ENCODE data around the gene SOWAHD.
"Not testable (repeated sequence)": the region's sequence is repeated elsewhere in the genome, so short reads cannot be mapped to it uniquely, and the experiment has no call there.

SOWAHD gene

DNA sequence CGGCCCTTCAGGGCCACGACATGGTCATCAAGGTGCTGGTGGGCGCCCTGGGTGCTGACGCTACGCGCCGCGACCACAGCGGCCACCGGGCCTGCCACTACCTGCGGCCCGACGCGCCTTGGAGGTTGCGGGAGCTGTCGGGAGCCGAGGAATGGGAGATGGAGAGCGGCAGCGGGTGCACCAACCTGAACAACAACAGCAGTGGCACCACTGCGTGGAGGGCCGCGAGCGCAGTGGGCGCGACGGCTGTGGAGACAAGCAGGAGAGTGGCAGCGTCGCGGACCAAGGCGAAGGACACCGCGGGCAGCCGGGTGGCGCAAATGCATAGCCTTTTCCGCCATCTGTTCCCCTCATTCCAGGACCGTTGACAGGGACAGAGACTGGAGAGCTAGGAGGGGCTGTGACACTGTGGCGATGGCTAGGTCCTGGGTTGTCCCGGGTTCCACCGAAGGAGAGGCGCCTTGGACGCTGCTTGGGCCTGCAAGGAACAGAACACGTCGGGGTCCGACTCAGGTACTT, 919 bp downstream of the SOWAHD start:
- no peak for DNase-seq

DNA sequence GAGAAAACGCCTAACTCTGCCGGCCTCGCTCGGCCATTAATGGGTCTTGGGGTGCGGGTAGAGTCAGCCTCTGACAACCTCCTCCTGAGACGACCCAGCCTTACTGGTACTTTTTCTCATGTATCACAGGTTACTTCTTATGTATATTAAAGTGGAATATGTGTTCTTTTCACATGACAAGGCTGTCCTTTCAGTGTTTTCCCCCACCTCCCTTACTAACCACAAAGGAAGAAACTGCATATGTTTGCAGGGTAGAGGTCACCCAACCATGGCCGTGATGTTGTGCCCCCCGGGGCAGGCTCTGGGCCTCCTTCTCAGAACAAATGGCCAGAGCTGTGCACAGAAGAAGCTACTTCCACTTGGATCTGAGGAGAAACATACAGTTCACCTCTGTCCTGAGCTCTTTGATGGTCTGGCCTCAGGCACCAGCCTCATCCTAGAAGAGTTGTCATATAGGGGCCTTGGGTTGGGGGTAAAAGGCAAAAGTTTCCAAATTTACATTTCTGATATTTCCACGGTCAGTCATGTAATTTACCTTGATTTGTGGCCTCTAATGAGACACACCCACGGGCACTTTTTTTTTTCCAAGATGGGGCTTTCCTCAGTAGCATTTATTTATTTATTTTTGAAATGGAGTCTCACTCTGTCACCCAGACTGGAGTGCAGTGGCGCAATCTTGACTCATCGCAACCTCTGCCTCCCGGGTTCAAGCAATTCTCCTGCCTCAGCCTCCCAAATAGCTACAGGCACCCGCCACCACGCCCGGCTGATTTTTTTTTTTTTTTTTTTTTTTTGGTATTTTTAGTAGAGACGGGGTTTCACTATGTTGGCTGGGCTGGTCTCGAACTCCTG, 1.9 kb downstream of the SOWAHD start:
- DNase-seq = peak; percentile 52

DNA sequence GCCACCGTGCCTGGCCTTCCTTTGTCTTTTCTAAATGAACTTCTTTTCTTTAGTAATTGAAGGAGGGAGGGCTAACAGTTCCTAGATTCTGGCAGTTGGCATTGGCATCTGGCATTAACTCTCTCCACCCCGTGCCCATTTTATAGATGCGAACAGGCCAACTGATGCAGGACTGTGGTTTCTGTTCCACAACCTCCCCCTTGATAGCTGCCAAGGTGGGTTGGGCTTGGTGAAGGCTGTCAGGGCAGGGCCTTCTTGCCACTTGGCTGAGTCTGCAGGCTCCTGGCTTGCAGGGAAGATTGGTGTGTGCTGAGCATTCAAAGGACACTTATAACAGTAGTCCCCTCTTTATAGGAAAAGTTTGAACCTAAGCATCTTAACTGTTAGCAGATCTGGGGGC, 4.3 kb downstream of the SOWAHD start:
- DNase-seq = no peak

DNA sequence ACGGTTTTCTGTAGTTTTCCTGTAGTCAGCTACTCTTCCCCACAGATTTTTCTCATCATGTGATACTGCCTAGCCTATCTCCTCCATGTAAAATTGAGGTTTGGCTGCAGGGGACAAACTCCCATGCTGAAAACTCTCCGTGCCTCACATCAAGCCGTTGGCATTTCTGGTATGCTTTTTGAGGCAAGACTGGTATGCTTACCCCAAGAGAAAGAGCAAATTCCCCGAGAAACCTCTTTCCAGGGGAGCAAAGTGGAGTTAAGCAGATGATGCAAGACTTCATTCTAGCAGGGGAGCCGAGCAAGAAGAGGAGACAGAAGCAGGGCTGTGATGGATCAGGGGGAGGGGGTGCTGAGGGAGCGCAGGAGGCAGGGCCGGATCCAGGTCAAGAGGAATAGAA, 4.8 kb downstream of the SOWAHD start:
- DNase-seq = no peak

DNA sequence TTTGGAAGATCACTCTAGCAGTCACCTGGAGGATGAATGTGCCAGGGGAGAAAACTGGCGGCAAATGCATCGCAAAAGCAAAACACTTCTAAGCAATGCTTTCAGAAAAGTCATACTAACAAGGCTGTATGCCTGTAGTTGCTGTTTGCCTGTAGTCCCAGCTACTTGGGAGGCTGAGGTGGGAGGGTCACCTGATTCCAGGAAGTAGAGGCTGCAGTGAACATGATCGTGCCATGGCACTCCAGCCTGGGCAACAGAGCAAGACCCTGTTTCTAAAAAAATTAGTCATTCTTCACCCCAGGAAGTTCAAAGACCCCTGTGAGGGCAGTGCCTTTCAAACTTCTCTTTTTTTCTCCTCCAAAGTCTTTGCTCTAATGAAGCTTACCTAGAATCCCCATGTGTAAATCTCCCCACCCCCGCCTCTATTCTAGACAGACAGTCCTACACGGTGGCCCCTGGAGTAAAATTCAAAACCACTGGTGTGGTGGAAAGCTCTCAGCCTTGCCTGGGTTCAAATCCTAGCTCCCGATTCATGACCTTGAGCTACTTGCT, 5.5 kb downstream of the SOWAHD start:
- no peak for DNase-seq

DNA sequence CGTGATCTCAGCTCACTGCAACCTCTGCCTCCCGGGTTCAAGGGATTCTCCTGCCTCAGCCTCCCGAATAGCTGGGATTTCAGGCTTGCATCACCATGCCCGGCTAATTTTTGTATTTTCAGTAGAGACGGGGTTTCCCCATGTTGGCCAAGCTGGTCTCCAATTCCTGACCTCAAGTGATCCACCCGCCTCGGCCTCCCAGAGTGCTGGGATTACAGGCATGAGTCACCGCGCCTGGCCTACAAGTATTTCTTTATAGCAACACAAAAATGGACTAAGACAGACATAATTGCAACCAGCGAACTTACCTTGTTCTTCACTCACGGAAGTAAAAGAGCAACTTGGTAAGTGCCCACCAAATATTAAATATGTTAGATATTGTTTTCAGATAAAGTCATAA, 10.0 kb downstream of the SOWAHD start:
- DNase-seq = peak; percentile 41

DNA sequence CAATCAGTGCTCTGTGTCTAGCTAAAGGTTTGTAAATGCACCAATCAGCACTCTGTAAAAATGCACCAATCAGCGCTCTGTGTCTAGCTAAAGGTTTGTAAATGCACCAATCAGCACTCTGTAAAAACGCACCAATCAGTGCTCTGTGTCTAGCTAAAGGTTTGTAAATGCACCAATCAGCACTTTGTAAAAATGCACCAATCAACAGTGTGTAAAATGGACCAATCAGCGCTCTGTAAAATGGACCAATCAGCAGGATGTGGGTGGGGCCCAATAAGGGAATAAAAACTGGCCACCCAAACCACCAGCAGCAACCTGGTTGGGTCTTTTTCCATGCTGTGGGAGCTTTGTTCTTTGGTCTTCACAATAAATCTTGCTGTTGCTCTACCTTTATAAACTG, 11.0 kb downstream of the SOWAHD start:
- not testable (repeated sequence) for DNase-seq

DNA sequence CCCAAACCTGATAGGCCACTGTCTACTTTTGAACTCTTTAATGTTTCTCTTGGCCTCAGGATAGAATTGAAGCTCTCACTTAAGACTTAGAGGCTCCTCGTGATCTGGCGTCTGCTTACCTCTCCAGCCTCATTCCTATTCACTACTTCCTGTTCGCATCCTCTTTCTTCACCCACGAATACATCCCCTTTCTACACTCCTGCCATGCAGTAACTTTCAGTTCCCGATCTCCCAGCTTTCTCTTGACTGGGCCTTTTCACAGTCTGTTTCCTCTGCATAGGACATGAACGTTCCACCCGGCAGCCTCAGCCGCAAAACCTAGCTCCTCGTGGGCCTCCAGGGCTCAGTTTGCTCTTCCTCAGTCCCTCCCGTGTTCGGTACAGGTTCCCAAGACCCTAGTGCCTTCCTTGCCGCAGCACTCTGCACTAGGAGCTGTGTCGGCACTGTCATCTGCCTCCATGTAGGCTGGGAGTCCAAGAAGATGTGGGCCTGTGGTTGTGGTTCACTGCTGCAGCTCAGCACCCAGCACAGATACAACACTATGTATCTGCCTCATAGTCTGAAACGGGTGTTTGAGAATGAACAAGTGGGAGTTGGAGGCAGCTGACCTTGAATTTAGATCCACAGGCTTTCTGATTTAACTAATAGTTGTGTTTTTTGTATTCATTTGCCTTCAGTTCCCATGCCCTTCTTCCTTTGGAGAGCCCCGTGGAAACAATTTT, 17.3 kb downstream of the SOWAHD start:
- peak; percentile 76 for DNase-seq

DNA sequence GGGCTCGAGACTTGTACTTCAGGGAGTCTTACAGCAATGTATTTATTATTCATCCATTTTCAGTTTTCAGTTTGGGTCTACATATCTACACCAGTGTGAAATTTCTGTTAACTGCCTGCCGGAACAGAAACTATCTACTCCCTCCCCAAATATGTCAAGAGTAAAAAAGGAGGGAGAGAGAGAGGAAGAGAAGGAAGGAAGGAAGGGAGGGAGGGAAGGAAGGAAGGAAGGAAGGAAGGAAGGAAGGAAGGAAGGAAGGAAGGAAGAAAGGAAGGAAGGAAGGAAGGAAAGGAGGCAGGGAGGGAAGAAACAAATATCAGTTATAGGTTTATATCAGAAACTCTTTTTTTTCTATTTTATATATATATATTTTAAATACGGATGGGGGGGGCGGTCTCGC, 20.4 kb downstream of the SOWAHD start:
- no peak for DNase-seq

DNA sequence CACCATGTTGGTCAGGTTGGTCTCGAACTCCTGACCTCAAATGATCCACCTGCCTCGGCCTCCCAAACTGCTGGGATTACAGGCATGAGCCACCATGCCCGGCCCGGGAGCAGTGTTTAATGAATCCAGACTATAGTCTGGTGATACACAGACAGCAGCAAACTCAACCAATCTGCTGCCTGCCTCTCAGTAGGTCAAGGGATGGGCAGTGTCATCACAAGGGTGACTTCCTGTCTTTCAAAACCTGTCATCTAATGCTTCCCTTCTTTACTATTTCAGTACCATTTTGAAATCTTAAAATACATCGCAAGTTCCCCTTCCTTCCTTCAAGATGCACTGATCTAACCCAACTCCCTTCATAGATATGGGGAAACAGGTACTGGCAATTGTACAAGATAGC, 24.6 kb downstream of the SOWAHD start:
- DNase-seq = peak; percentile 58

DNA sequence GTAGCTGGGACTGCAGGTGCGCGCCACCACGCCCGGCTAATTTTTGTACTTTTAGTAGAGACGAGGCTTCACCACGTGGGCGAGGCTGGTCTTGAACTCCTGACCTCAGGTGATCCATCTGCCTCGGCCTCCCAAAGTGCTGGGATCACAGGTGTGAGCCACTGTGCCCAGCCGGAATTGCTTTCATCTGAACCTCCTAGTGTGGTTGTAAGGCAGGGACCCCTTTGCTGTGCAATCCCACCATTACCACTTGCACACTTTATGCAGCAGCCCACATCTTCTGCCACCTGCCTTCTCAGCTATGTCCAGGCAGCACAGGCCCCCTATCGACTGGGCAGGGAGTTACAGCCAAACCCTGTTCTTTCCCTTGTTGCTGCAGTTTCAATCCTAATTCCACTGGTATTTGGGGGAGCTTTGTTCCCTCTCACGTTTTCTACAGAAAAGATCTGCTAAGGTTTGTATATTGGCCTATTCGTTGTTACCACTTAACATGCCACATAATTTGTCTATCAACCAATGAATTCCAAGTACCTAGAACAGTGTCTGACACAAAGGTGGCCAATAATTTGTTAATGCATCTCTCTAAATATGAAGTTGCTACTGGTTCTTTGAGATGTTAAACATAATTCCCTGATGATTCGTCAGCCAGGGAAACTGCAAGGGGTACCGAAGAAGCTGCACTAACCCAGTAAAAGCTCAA, 26.5 kb downstream of the SOWAHD start:
- DNase-seq = peak; percentile 29

DNA sequence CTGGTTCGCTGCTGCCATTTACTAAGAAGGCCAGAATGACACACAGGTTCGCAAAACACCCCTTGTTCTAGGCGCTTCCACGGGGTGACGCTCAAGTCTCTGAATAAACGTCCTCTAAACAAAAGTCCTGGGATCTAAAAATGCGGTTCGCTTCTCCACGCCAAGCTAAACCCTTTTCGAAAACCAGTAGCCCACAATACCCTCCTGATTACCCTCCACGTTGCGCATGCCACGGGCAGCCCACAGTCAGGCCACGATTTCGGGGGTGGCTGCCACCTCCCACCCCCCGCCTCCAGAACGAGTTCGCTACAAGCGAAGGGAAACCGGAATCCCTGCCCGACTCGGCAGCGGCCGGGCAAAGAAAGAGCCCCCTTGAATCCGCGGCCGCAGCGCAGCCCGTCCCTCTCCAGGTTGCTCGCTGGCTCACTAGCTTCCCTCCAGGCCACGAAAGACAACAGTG, 32.6 kb downstream of the SOWAHD start:
- peak; percentile 38 for DNase-seq

DNA sequence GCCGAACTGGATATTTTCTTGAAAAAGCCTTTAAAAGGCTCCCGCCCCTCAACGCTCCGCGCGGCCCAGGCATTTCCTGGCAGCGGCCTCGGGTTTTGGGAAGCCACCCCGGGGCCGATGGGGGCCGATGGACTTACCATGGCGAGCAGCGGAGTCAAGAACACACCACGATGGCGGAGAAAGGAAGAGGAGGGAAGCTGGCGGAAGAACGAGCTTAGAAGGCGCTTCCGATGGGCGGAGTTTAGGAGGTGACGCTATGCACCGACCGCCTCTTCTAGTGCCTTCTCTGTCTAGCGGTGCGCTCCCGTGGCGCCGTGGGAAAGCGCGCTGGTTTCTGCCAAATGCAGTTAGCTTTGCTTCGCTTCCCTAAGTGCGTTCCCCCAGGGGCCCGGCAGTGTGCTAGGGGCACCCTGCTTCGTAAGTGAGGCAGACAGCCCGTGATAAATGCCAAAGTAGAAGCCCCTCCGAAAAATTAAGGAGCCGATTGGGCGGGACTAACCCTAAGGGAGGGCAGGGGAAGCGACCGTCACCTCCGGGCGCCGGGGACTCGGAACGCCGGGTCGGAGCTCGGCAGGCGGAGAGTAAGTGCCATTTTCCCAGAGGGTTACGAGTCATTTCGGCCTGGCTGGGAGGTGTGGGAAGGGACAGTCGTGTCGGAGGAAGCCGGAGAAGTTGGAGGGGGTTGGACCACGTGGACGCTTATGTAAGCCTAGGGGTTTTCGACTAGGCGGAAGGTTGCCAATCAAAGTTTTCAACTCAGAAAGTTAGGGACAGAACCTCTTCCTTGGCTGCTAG, 33.2 kb downstream of the SOWAHD start, which contains the start of gene RPL39:
Gene RPL39, minus strand, starts transcription at position 194 of the 795 bp plus-strand sequence. Its CDS starts 54 bp downstream, at position 140.
- peak; percentile 84 for DNase-seq

DNA sequence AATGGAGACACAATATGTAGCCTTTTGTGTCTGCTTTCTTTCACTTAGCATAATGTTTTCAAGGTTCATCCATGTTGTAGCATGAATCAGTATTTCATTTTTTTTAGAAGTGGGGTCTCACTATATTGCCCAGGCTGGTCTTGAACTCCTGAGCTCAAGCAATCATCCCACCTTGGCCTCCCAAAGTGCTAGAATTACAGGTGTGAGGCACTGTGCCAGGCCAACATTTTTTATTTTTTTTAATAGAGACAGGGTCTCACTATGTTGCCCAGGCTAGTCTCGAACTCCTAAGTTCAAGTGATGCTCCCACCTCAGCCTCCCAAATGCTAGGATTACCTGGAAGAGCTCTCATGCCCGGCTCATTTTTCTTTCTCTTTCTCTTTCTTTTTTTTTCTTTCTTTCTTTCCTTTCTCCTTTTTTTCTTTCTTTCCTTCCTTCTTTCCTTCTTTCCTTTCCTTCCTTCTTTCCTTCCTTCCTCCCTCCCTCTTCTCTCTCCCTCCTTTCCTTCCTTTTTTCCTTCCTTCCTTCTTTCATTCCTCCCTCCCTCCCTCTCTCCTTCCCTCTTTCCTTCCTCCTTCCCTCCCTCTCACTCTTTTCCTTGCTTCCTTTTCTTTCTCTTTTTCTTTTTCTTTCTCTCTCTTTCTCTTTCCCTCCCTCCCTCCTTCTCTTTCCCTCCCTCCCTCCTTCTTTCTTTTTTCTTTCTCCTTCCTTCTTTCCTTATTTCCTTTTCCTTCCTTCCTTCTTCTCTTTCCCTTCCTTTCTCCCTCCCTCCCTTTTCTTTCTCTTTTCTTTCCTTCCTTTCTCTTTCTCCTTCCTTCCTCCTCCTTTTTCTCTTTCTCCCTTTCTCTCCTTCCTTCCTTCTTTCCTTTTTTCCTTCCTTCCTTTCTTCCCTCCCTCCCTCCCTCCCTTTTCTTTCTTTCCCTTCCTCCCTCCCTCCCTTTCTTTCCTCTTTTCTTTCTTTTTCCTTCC, 43.1 kb downstream of the SOWAHD start:
- no peak for DNase-seq

DNA sequence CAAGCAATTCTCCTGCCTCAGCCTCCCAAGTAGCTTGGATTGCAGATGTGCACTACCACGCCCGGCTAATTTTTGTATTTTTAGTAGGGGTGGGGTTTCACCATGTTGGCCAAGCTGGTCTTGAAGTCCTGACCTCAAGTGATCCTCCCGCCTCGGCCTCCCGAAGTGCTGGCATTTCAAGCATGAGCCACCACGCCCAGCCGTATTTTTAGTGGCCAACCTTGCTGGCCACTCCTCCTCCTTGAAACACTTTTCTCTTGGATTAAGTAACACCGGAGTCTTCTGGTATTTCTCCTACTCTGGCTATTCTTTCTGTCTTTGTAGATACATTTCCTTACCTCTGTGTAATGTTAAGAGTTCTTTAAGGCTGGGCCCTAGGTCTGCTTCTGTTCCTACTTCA, 44.2 kb downstream of the SOWAHD start:
- no peak for DNase-seq

DNA sequence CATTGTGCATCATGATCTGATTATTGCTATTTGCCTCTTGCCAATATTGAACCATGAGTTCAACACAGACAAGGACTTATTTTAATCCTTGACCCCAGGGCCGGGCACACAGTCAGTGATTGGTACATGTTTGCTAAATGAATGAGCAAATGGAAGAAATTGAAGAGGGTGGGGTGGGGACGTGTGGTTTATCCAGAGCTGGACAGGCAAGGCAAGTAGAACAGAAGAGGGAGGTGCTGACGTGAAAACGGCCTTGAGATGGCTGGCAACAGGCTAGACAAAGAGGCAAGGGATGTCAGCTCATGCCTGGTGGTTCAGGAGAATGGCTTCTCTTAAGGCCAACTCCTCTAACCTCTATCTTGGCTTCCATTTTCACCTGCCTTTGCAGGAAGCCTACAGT, 50.1 kb downstream of the SOWAHD start:
- not testable (repeated sequence) for DNase-seq

DNA sequence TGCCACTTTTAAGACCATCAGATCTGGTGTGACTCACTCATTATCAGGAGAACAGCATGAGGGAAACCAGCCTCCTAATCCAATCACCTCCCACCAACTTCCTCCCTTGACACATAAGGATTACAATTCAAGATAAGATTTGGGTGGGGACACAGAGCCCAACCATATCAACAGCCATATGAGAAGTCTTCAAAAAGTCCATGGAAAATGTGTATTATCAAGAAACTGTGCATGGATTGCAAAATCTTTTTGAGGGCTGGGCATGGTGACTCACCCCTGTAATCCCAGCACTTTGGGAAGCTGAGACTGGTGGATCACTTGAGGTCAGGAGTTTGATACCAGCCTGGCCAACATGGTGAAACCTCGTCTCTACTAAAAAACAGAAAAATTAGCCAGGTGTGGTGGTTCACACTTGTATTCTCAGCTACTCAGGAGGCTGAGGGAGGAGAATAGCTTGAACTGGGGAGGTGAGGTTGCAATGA, 50.8 kb downstream of the SOWAHD start:
- DNase-seq = no peak

All from suppressor macrophage treated with lipopolysaccharide for 4 hours (primary cell).